CD8-positive, alpha-beta memory T cell (primary cell): ENCODE results near the gene TNRC18. TPM values are rescaled to one million over a fixed set of nuclear protein-coding genes. Genes with fewer than 3 reads are reported as not detected.

Experiments used
- CTCF ChIA-PET: fragments of 350-600 bp; sonication (Branson Sonifier 250); formaldehyde crosslinking; loops from one replicate; lab custom pipeline; 2021; ENCODE audit warnings: antibody characterized with exemption; lab: Charles Lee
- POLR2A ChIA-PET: fragments of 350-600 bp; sonication (Branson Sonifier 250); formaldehyde crosslinking; loops from one replicate; lab custom pipeline; 2021; ENCODE audit warnings: antibody characterized with exemption; lab: Charles Lee
- DNase-seq, 5 donors: peaks; one replicate each; pipeline versions ENCODE4 v3.0.0 to v3.0.0-alpha.2; 2020 to 2022; ENCODE audit warnings: mixed read lengths in 1 of 5
- H3K27ac ChIP-seq: one replicate; pipeline ENCODE4 v1.7.0; 2013; ENCODE audit warnings: low read depth, mild to moderate bottlenecking, low read length, moderate library complexity
- H3K27me3 ChIP-seq: 2 replicates; pipeline ENCODE4 v1.7.0; 2013; ENCODE audit warnings: low read length, mild to moderate bottlenecking; ENCODE audit not compliant: insufficient read depth, poor library complexity, severe bottlenecking
- H3K36me3 ChIP-seq: 2 replicates; pipeline ENCODE4 v1.7.0; 2013; ENCODE audit warnings: mild to moderate bottlenecking, low read length, moderate library complexity; ENCODE audit not compliant: insufficient read depth
- H3K4me1 ChIP-seq: 2 replicates; pipeline ENCODE4 v1.7.0; 2013; ENCODE audit warnings: mild to moderate bottlenecking, low read length, moderate library complexity; ENCODE audit not compliant: insufficient read depth
- H3K4me3 ChIP-seq: 2 replicates; pipeline ENCODE4 v1.7.0; 2013; ENCODE audit warnings: mild to moderate bottlenecking, low read length
- H3K9me3 ChIP-seq: 2 replicates; pipeline ENCODE4 v1.7.0; 2013; ENCODE audit warnings: mild to moderate bottlenecking, low read length
- H3K27ac Mint-ChIP-seq, 8 donors: one replicate each; pipeline ENCODE4 v1.8.0; 2020 to 2021; ENCODE audit warnings: mixed read lengths in 8 of 8, mild to moderate bottlenecking in 6 of 8, inconsistent platforms in 3 of 8, moderate library complexity in 3 of 8
- H3K27me3 Mint-ChIP-seq, 2 donors: one replicate each; pipeline ENCODE4 v1.8.0; 2020 to 2021; ENCODE audit warnings: mixed read lengths in 2 of 2, mild to moderate bottlenecking in 1 of 2, moderate library complexity in 1 of 2
- H3K36me3 Mint-ChIP-seq, 3 donors: one replicate each; pipeline ENCODE4 v1.8.0; 2020 to 2021; ENCODE audit warnings: mixed read lengths in 3 of 3, inconsistent platforms in 1 of 3, mild to moderate bottlenecking in 1 of 3
- H3K4me1 Mint-ChIP-seq, 3 donors: one replicate each; pipeline ENCODE4 v1.8.0; 2020 to 2021; ENCODE audit warnings: mixed read lengths in 3 of 3, inconsistent platforms in 1 of 3, mild to moderate bottlenecking in 1 of 3
- H3K4me3 Mint-ChIP-seq, 7 donors: one replicate each; pipeline ENCODE4 v1.8.0; 2020 to 2021; ENCODE audit warnings: mixed read lengths in 7 of 7, mild to moderate bottlenecking in 6 of 7, moderate library complexity in 4 of 7, inconsistent platforms in 2 of 7
- H3K9me3 Mint-ChIP-seq, 5 donors: one replicate each; pipeline ENCODE4 v1.8.0; 2020 to 2022; ENCODE audit warnings: mixed read lengths in 5 of 5, mild to moderate bottlenecking in 3 of 5, moderate library complexity in 2 of 5, inconsistent platforms in 1 of 5
- polyA plus RNA-seq: library from polyadenylated mRNA; unstranded; fragments of 300-500 nt; fragmentation: Illumina TruSeq; gene quantifications from one replicate; pipeline ENCODE4 v1.2.3, GENCODE V29; 2021
- total RNA-seq, 2 experiments: library from RNA; stranded (reverse); gene quantifications; one replicate each; pipeline ENCODE4 v1.2.3, GENCODE V29; 2021

The TNRC18 gene
- total and polyA plus RNA-seq, 3 experiments from 2014 or later: 2.1 to 47.4 (median 44.7) TPM

- DNase-seq: no peak
- ChIA-PET POLR2A (no interaction called here), CTCF (interaction anchor here (1.2 kb wide), 1 partner anchor 13 kb away, joined by 5 read pairs; no protein-coding TSS in a partner anchor)
- Histone ChIP-seq H3K27ac (no peak overlapping the region), H3K4me3 (no peak overlapping the region), H3K36me3 (no peaks in the 10 kb centered on the region), H3K4me1 (no peaks in the 10 kb centered on the region), H3K27me3 (no peaks in the 10 kb centered on the region), H3K9me3 (no peaks in the 10 kb centered on the region)
- peaks cover 6 to 32% (median 7%) of the 10 kb centered on the region in 3 donors for H3K36me3 Mint-ChIP-seq
- H3K27me3 Mint-ChIP-seq: peaks cover 1 to 19% of the 10 kb centered on the region in 2 donors
- H3K9me3 Mint-ChIP-seq: peaks cover 0 to 13% (median 5%) of the 10 kb centered on the region in 5 donors
- H3K27ac Mint-ChIP-seq: no peak overlapping the region
- no peaks in the 10 kb centered on the region for H3K4me1 Mint-ChIP-seq
- H3K4me3 Mint-ChIP-seq: no peak overlapping the region
These were observed 14.4 kb upstream of the TNRC18 start for GRCh38 chr7:5437987-5438386.

- Histone ChIP-seq H3K4me1 (no peaks in the 10 kb centered on the region), H3K27ac (no peak overlapping the region), H3K4me3 (no peak overlapping the region), H3K9me3 (no peaks in the 10 kb centered on the region), H3K27me3 (no peaks in the 10 kb centered on the region), H3K36me3 (no peaks in the 10 kb centered on the region)
- no peak overlapping the region for H3K4me3 Mint-ChIP-seq
- H3K4me1 Mint-ChIP-seq: no peaks in the 10 kb centered on the region
- no peak overlapping the region for H3K27ac Mint-ChIP-seq
- peaks cover 3 to 24% of the 10 kb centered on the region in 2 donors for H3K27me3 Mint-ChIP-seq
- peaks cover 0 to 14% (median 5%) of the 10 kb centered on the region in 5 donors for H3K9me3 Mint-ChIP-seq
- H3K36me3 Mint-ChIP-seq: peaks cover 6 to 32% (median 7%) of the 10 kb centered on the region in 3 donors
- ChIA-PET POLR2A (no interaction called here), CTCF (interaction anchor here (1.2 to 1.3 kb wide), 2 partner anchors 12 to 41 kb away, joined by 3 to 5 read pairs; no protein-coding TSS in a partner anchor)
- DNase-seq: no peak
These were observed 13.8 kb upstream of the TNRC18 start for GRCh38 chr7:5437348-5437892.

- no peaks in the 10 kb centered on the region for H3K36me3 ChIP-seq
- CTCF ChIA-PET: interaction anchor here (0.5 to 1.3 kb wide), 2 partner anchors 39 to 1134 kb away, joined by 3 to 4 read pairs; no protein-coding TSS in a partner anchor
- no peak for DNase-seq
- H3K27ac ChIP-seq: no peak overlapping the region
- POLR2A ChIA-PET: no interaction called here
- H3K4me3 Mint-ChIP-seq: no peak overlapping the region
- no peak overlapping the region for H3K4me3 ChIP-seq
- peaks cover 6 to 36% (median 7%) of the 10 kb centered on the region in 3 donors for H3K36me3 Mint-ChIP-seq
- no peaks in the 10 kb centered on the region for H3K9me3 ChIP-seq
- H3K4me1 Mint-ChIP-seq: no peaks in the 10 kb centered on the region
- H3K4me1 ChIP-seq: no peaks in the 10 kb centered on the region
- no peak overlapping the region for H3K27ac Mint-ChIP-seq
- peaks cover 0 to 14% (median 5%) of the 10 kb centered on the region in 5 donors for H3K9me3 Mint-ChIP-seq
- H3K27me3 Mint-ChIP-seq: peaks cover 11 to 36% of the 10 kb centered on the region in 2 donors
- H3K27me3 ChIP-seq: no peaks in the 10 kb centered on the region
These were observed 12.5 kb upstream of the TNRC18 start for GRCh38 chr7:5436003-5436678.

GRCh38 chr7:5435291-5436002, 11.8 kb upstream of the TNRC18 start:
- Mint-ChIP-seq H3K36me3 (peaks cover 6 to 36% (median 7%) of the 10 kb centered on the region in 3 donors), H3K27me3 (peaks cover 17 to 39% of the 10 kb centered on the region in 2 donors), H3K4me1 (no peaks in the 10 kb centered on the region), H3K4me3 (no peak overlapping the region), H3K27ac (no peak overlapping the region), H3K9me3 (peaks cover 0 to 14% (median 5%) of the 10 kb centered on the region in 5 donors)
- DNase-seq: no peak
- Histone ChIP-seq H3K4me1 (no peaks in the 10 kb centered on the region), H3K27ac (no peak overlapping the region), H3K27me3 (peaks cover under 1% of the 10 kb centered on the region), H3K36me3 (no peaks in the 10 kb centered on the region), H3K4me3 (no peak overlapping the region), H3K9me3 (no peaks in the 10 kb centered on the region)
- ChIA-PET POLR2A (no interaction called here), CTCF (interaction anchor here (0.5 to 1.3 kb wide), 2 partner anchors 39 to 1134 kb away, joined by 3 to 4 read pairs; no protein-coding TSS in a partner anchor)

- ChIA-PET CTCF (no interaction called here), POLR2A (no interaction called here)
- no peaks in the 10 kb centered on the region for H3K9me3 ChIP-seq
- no peaks in the 10 kb centered on the region for H3K36me3 ChIP-seq
- DNase-seq: no peak
- peaks cover 23% of the 10 kb centered on the region for H3K27me3 ChIP-seq
- no peak overlapping the region for H3K4me3 ChIP-seq
- Mint-ChIP-seq H3K4me1 (peaks cover 7 to 12% (median 11%) of the 10 kb centered on the region in 3 donors), H3K36me3 (peaks cover 5 to 34% (median 7%) of the 10 kb centered on the region in 3 donors), H3K27me3 (peaks cover 33 to 56% of the 10 kb centered on the region in 2 donors), H3K27ac (peak overlapping the region in 1 of 8 donors; percentile 33), H3K4me3 (no peak overlapping the region), H3K9me3 (peaks cover 0 to 14% (median 5%) of the 10 kb centered on the region in 5 donors)
- peaks cover 16% of the 10 kb centered on the region for H3K4me1 ChIP-seq
- H3K27ac ChIP-seq: no peak overlapping the region
These were observed 9.5 kb upstream of the TNRC18 start for GRCh38 chr7:5433181-5433580.

- DNase-seq: no peak
- H3K4me1 ChIP-seq: peaks cover 19% of the 10 kb centered on the region
- POLR2A ChIA-PET: no interaction called here
- peaks cover 26% of the 10 kb centered on the region for H3K27me3 ChIP-seq
- H3K4me3 ChIP-seq: no peak overlapping the region
- Mint-ChIP-seq H3K4me3 (no peak overlapping the region), H3K27ac (no peak overlapping the region), H3K4me1 (peaks cover 7 to 12% (median 12%) of the 10 kb centered on the region in 3 donors), H3K27me3 (peaks cover 34 to 56% of the 10 kb centered on the region in 2 donors), H3K9me3 (peaks cover 0 to 14% (median 5%) of the 10 kb centered on the region in 5 donors), H3K36me3 (peaks cover 4 to 32% (median 7%) of the 10 kb centered on the region in 3 donors)
- H3K9me3 ChIP-seq: no peaks in the 10 kb centered on the region
- no peak overlapping the region for H3K27ac ChIP-seq
- H3K36me3 ChIP-seq: no peaks in the 10 kb centered on the region
- CTCF ChIA-PET: no interaction called here
These were observed 9.1 kb upstream of the TNRC18 start for GRCh38 chr7:5432691-5433090.

GRCh38 chr7:5431560-5432015, 8.0 kb upstream of the TNRC18 start:
- ChIA-PET CTCF (no interaction called here), POLR2A (no interaction called here)
- DNase-seq: no peak
- Histone ChIP-seq H3K27ac (no peak overlapping the region), H3K27me3 (peaks cover 29% of the 10 kb centered on the region), H3K4me3 (no peak overlapping the region), H3K9me3 (no peaks in the 10 kb centered on the region), H3K4me1 (peaks cover 19% of the 10 kb centered on the region), H3K36me3 (no peaks in the 10 kb centered on the region)
- Mint-ChIP-seq H3K4me1 (peaks cover 10 to 23% (median 12%) of the 10 kb centered on the region in 3 donors), H3K27me3 (peaks cover 39 to 63% of the 10 kb centered on the region in 2 donors), H3K4me3 (peak overlapping the region in 1 of 7 donors; percentile 43), H3K9me3 (peaks cover 0 to 14% (median 2%) of the 10 kb centered on the region in 5 donors), H3K27ac (peak overlapping the region in 1 of 8 donors; percentile 9), H3K36me3 (peaks cover 0 to 27% (median 7%) of the 10 kb centered on the region in 3 donors)
